Measurements from ENCODE around the gene CENPQ. TPM values are rescaled to one million over a fixed set of nuclear protein-coding genes. Genes with fewer than 3 reads are reported as not detected.

CENPQ gene
- total RNA-seq, 1 experiment from 2014 or later = 11.0 TPM

DNA sequence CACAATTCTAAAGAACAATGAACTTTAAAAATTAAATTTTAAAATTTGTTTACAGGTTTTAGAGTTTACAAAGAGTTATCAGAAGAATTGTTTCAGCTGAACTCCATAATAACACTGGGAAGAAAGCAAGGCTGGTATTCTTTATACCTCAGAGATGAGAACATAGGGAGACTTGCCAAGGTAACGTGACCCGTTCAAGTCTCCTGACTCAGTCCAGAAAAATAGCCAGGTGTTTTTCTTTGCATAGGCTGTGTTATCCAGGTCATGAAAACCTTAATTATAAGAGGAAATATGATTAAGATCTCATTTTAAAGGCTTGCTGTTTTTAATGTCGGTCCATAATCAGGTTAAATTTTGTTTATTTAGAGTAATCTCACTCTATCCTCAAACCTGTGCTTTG, 78.8 kb downstream of the CENPQ start:
- H4K20me1 ChIP-seq (ENCODE audit: insufficient read depth) = no peaks in the 10 kb centered on the region
- H3K4me1 ChIP-seq (replicated peaks; ENCODE audit: insufficient read depth) = peaks cover 25% of the 10 kb centered on the region
- CTCF ChIA-PET = interaction anchor here (0.6 kb wide), 1 partner anchor 9 kb away, joined by 3 read pairs; no protein-coding TSS in a partner anchor
- peaks cover 24% of the 10 kb centered on the region for H3F3A ChIP-seq (ENCODE audit: insufficient read depth, low read depth)
- intact Hi-C loops (cut with micrococcal nuclease; ENCODE audit: unreplicated experiment) = no loop called here
- no TSS peak for BruUV-seq (replicated peaks)
- H3K27me3 ChIP-seq (ENCODE audit: insufficient read depth, low read depth) = no peaks in the 10 kb centered on the region
- H3K9me3 ChIP-seq (ENCODE audit: insufficient read depth, low read depth) = peaks cover 5% of the 10 kb centered on the region; the same call in 1 of the 2 replicates
- peak overlapping the region; percentile 80 for H3K27ac ChIP-seq
- H3K36me3 ChIP-seq (ENCODE audit: low read depth) = no peaks in the 10 kb centered on the region
- DNase-seq = no peak
- no peaks in the 10 kb centered on the region for H3K79me2 ChIP-seq (ENCODE audit: low read depth)
- H3K9me2 ChIP-seq (ENCODE audit: insufficient read depth) = no peaks in the 10 kb centered on the region
- no peak overlapping the region for H3K4me3 ChIP-seq
- POLR2A ChIA-PET (ENCODE audit: unreplicated experiment) = no interaction called here
- H3K4me2 ChIP-seq = peak overlapping the region; percentile 47
- H2AFZ ChIP-seq = peak overlapping the region; percentile 21
- no peak for TF ChIP-seq CTCF (conservative IDR thresholded peaks at IDR 0.05)
- no peak for TF ChIP-seq EZH2 (IDR thresholded peaks at IDR 0.05; ENCODE audit: low read depth)

Other genes starting within 250 kb of the CENPQ start
- 14.4 and 17.5 TPM in 2 replicates for gene MMUT, start 117 bp upstream of the CENPQ start, total RNA-seq (2021)
- not detected in 2 replicates for gene GLYATL3, start 36.6 kb downstream of the CENPQ start, total RNA-seq (2021)
- 12.3 and 21.9 TPM in 2 replicates for gene C6orf141, start 87.3 kb downstream of the CENPQ start, total RNA-seq (2021)
- gene RHAG, start 173.5 kb downstream of the CENPQ start, total RNA-seq (2021) = not detected in 2 replicates

Data from PC-9 (cell line).